ENCODE data around the gene YY1AP1.

DNA sequence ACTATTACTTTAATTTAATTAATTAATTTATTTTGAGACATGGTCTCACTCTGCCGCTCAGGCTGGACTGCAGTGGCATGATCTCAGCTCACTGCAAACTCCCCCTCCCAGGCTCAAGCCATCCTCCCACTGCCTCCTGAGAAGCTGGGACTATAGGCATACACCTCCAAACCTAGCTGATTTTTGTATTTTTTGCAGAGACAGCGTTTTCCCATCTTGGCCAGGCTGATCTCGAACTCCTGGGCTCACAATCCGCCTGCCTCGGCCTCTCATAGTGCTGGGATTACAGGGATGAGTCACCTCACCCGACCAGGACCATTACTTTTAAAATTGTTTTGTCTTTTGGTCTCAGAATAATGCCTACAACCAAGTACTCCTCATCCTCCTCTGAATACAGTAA, 15.6 kb downstream of the YY1AP1 start:
- TF ChIP-seq, protein P1, sequence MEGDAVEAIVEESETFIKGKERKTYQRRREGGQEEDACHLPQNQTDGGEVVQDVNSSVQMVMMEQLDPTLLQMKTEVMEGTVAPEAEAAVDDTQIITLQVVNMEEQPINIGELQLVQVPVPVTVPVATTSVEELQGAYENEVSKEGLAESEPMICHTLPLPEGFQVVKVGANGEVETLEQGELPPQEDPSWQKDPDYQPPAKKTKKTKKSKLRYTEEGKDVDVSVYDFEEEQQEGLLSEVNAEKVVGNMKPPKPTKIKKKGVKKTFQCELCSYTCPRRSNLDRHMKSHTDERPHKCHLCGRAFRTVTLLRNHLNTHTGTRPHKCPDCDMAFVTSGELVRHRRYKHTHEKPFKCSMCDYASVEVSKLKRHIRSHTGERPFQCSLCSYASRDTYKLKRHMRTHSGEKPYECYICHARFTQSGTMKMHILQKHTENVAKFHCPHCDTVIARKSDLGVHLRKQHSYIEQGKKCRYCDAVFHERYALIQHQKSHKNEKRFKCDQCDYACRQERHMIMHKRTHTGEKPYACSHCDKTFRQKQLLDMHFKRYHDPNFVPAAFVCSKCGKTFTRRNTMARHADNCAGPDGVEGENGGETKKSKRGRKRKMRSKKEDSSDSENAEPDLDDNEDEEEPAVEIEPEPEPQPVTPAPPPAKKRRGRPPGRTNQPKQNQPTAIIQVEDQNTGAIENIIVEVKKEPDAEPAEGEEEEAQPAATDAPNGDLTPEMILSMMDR (IDR thresholded peaks at IDR 0.05): no peak
- TF ChIP-seq POLR2A (IDR thresholded peaks at IDR 0.05): no peak

Data from vagina (tissue), 2 donors.